Lower lobe of right lung (tissue), 2 donors: ENCODE results near the gene PTGER1. TPM values are rescaled to one million over a fixed set of nuclear protein-coding genes. Genes with fewer than 3 reads are reported as not detected.

ENCODE experiments used
- ATAC-seq, 2 donors: fragments of 200-7000 bp; cut with Tn5 transposase; one replicate each; pipeline ENCODE4 v1.9.1; 2020 to 2022; ENCODE audit warnings: mild to moderate bottlenecking in 2 of 2, moderate library complexity in 2 of 2
- DNase-seq: peaks from one replicate; pipeline ENCODE4 v3.0.0-alpha.2; 2020
- H3K27ac ChIP-seq: fragments of 200-600 bp; one replicate; pipeline ENCODE4 v1.8.0; 2022
- H3K27me3 ChIP-seq: fragments of 200-600 bp; one replicate; pipeline ENCODE4 v1.8.0; 2022; ENCODE audit warnings: low read depth
- H3K36me3 ChIP-seq: fragments of 200-600 bp; one replicate; pipeline ENCODE4 v1.8.0; 2022; ENCODE audit warnings: mild to moderate bottlenecking
- H3K4me1 ChIP-seq: fragments of 200-600 bp; one replicate; pipeline ENCODE4 v1.8.0; 2022
- H3K4me3 ChIP-seq: fragments of 200-600 bp; one replicate; pipeline ENCODE4 v1.8.0; 2022; ENCODE audit warnings: mild to moderate bottlenecking
- H3K9me3 ChIP-seq: fragments of 200-600 bp; one replicate; pipeline ENCODE4 v1.8.0; 2022
- intact Hi-C: fragments of 100-400 bp; cut with DNase I; formaldehyde crosslinking; loops from one replicate; pipeline ENCODE4 v1.11.0; 2022
- total RNA-seq: library from RNA; stranded (reverse); fragmentation: NEBNext Ultra II Directional; extraction: Animal tissue kit (Norgen Biotek cat#: 25700); gene quantifications from one replicate; pipeline ENCODE4 v1.2.1, GENCODE V29; 2021
- TF ChIP-seq, protein P1 (sequence below): fragments of 200-600 bp; IDR thresholded peaks from one replicate; pipeline ENCODE4 v1.8.0; 2022; ENCODE audit warnings: antibody characterized with exemption, mild to moderate bottlenecking
- donor health status: DM: no; HTN: yes; CAD: no; lungs with severe emphysema.

PTGER1 gene
- total RNA-seq, 1 donor from 2014 or later = 0.62 TPM

DNA sequence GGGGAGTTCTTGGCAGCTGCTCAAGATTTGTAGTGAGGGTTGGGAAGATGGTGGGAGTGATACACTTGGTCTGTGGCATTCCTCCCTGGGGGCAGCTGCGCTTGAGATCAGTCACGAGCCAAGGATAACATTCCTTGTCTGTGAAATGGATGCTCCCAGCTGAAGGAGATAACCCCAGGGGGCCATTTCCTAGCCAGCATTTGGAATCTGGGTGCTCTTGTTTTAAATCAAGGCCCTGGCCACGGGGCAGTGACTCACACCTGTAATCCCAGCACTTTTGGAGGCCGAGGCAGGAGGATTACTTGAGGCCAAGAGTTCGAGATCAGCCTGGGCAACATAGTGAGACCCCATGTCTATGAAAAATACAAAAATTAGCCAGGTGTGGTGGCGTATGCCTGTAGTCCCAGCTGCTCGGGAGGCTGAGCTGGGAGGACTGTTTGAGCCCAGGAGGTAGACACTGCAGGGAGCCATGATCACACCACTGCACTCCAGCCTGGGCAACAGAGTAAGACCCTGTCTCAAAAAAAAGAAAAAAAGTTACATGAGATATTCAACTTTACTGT, 37.5 kb downstream of the PTGER1 start:
- Histone ChIP-seq H3K27me3 (no peaks in the 10 kb centered on the region), H3K4me1 (peaks cover 76% of the 10 kb centered on the region), H3K36me3 (peaks cover 28% of the 10 kb centered on the region), H3K27ac (no peak overlapping the region), H3K4me3 (no peak overlapping the region), H3K9me3 (no peaks in the 10 kb centered on the region)
- DNase-seq (no peak), ATAC-seq (no peak)
- intact Hi-C loops = no loop called here
- TF ChIP-seq, protein P1, sequence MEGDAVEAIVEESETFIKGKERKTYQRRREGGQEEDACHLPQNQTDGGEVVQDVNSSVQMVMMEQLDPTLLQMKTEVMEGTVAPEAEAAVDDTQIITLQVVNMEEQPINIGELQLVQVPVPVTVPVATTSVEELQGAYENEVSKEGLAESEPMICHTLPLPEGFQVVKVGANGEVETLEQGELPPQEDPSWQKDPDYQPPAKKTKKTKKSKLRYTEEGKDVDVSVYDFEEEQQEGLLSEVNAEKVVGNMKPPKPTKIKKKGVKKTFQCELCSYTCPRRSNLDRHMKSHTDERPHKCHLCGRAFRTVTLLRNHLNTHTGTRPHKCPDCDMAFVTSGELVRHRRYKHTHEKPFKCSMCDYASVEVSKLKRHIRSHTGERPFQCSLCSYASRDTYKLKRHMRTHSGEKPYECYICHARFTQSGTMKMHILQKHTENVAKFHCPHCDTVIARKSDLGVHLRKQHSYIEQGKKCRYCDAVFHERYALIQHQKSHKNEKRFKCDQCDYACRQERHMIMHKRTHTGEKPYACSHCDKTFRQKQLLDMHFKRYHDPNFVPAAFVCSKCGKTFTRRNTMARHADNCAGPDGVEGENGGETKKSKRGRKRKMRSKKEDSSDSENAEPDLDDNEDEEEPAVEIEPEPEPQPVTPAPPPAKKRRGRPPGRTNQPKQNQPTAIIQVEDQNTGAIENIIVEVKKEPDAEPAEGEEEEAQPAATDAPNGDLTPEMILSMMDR = no peak

DNA sequence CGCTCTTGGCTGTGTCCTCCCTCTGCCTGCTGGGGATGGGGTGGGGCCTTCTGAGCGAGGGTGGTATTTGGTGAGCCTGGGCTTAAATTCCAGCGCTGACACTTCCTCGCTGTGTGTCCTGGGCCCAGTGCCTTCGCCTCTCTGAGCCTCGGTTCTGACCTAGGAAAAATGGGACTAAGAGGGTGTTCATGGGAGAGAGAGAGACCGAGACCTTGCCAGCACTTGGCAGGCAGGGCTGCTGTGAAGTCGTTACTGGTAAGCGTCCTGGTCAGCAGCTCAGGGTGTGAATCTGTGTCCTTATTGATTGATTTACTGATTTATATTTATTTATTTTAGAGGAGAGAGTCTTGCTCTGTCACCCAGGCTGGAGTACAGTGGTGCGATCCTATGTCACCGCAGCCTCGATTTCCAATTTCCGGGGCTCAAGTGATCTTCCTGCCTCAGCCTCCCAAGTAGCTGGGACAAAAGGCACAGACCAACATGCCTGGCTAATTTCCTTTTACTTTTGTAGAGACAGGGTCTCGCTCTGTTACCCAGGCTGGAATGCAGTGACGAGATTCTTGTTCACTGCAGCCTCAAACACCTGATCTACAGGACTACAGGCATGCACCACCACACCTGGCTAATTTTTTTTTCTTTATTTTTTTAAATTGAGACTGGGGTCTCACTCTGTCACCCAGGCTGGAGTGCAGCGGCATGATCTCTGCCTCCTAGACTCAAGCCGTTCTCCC, 39.7 kb downstream of the PTGER1 start:
- ATAC-seq (no peak), DNase-seq (no peak)
- Histone ChIP-seq H3K4me3 (peak overlapping the region; percentile 95), H3K9me3 (no peaks in the 10 kb centered on the region), H3K27me3 (no peaks in the 10 kb centered on the region), H3K36me3 (peaks cover 11% of the 10 kb centered on the region), H3K27ac (peak overlapping the region; percentile 90), H3K4me1 (peaks cover 80% of the 10 kb centered on the region)
- intact Hi-C loops = no loop called here
- TF ChIP-seq, protein P1 = no peak

DNA sequence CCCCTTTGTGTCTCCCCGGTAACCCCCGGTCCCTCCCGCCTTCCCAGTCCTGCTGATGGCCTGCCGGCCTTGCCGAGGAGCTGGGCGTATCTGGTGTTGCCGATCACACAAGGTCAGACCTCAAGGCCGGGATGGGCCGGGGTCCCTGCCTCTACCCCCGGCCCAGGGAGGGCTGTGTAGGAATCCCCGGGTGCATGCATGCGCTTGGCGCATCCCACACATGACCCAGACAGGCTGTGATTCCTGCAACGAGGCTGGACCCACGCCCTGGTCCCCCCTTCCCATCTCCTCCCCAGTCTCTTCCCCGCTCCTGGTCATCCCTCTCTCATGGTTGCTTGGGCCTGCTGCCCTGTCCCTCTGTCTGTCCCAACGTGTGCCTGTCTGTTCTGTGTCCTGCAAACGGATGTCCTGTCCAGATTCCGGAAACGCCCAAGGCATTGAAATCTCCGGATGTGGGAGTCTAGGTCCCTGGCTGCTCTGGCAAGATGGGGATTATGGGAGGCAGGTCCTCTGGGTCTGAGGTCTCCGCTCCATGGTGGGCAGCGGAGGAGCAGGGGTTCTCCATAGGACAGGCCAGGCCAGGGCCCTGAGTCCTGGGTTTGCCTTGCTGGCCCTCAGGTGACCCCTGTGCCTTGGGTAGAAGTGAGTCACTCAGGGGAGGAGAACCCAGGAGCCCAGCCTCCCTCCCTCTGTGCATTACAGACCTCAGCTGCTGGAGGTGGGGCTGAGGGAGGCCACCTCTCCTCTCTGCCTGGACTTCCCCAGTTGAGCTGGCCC, 40.4 kb downstream of the PTGER1 start:
- Histone ChIP-seq H3K4me1 (peaks cover 73% of the 10 kb centered on the region), H3K4me3 (peak overlapping the region; percentile 95), H3K36me3 (peaks cover 11% of the 10 kb centered on the region), H3K27me3 (no peaks in the 10 kb centered on the region), H3K27ac (peak overlapping the region; percentile 90), H3K9me3 (no peaks in the 10 kb centered on the region)
- DNase-seq (peak; percentile 62), ATAC-seq (peak; percentile 73 to 74)
- TF ChIP-seq, protein P1 = no peak
- intact Hi-C loops = no loop called here

DNA sequence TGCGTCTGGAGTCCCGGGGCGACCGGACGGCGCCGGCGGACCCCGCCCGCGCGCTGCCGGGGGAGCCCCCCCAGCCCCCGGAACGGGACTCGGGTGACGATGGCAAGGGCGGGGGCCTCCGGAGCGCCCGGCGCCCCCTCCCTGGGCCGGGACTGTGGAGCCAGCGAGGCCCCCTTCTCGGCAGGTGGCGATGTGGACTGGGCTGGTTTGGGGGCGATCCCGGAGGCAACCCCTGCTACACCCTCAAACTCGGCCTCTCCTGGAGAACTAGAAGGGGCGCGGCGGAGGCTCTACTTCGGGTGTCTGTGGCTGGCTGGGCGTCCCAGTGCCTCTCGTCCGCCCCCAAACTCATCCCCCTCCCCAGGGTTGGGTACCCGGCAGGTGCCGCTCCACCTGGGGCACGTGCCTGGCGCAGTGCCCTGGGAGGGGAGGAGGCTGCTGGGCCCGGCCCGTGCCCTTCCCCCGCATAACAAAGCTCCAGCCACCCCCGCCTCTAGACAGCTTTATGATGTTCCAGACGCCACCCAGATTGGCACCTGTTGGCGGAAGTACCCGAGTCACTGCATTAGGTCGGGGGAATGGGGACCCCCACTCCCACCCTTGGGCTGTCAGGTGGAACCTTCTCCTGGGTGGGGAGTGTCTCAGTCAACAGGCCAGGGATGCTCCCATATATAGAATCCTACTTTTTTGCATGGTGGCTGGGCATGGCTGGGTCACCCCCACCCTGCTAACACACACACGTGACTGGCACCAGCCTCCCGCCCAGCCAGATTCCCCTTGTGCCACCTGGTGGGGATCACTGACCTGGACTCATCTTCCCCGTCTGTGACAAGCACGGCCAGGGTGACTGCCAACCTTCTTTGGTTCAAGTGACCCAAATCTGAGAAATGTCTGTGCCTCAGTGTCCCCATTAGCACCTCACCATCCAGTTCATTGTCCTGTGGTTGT, 41.3 kb downstream of the PTGER1 start:
- Histone ChIP-seq H3K27me3 (no peaks in the 10 kb centered on the region), H3K4me3 (peak overlapping the region; percentile 95), H3K4me1 (peaks cover 64% of the 10 kb centered on the region), H3K9me3 (no peaks in the 10 kb centered on the region), H3K27ac (peak overlapping the region; percentile 90), H3K36me3 (peaks cover 11% of the 10 kb centered on the region)
- intact Hi-C loops = no loop called here
- DNase-seq (peak; percentile 62), ATAC-seq (peak; percentile 43 to 49)
- TF ChIP-seq, protein P1 = no peak
